Measurements from ENCODE around the gene ADAMTS12. TPM values are rescaled to one million over a fixed set of nuclear protein-coding genes. Genes with fewer than 3 reads are reported as not detected.

ADAMTS12 gene
- total RNA-seq, 4 donors from 2014 or later: 0.22 to 1.2 (median 0.77) TPM

- intact Hi-C loops (cut with DNase I; ENCODE audit: low total_unique reads): no loop called here
- TF ChIP-seq CTCF (IDR thresholded peaks at IDR 0.05) (no peak), POLR2A (IDR thresholded peaks at IDR 0.05) (no peak)
- DNase-seq (ENCODE audit: low spot score in 2 of 2): no peak
- no peak overlapping the region for H3K4me3 ChIP-seq (ENCODE audit: low read depth, poor library complexity, severe bottlenecking)
- WGBS, 2 donors: 95 to 100% methylated on average over 2 of the region's 2 CpGs
These were observed 11.3 kb upstream of the ADAMTS12 start for GRCh38 chr5:33903118-33903517.

GRCh38 chr5:33901156-33901555, 9.4 kb upstream of the ADAMTS12 start:
- no peak overlapping the region for H3K4me3 ChIP-seq (ENCODE audit: low read depth, poor library complexity, severe bottlenecking)
- TF ChIP-seq POLR2A (IDR thresholded peaks at IDR 0.05) (no peak), CTCF (IDR thresholded peaks at IDR 0.05) (no peak)
- DNase-seq (ENCODE audit: low spot score in 2 of 2): no peak
- 54 to 55% methylated on average over 1 of the region's 1 CpG for WGBS, 2 donors
- intact Hi-C loops (cut with DNase I; ENCODE audit: low total_unique reads): no loop called here

GRCh38 chr5:33894566-33894965, 2.8 kb upstream of the ADAMTS12 start:
- DNase-seq (ENCODE audit: low spot score in 2 of 2): no peak
- WGBS, 2 donors: 89 to 94% methylated on average over 1 of the region's 1 CpG
- intact Hi-C loops (cut with DNase I; ENCODE audit: low total_unique reads): no loop called here

GRCh38 chr5:33892620-33893137, 889 bp upstream of the ADAMTS12 start:
- TF ChIP-seq CTCF (IDR thresholded peaks at IDR 0.05) (no peak), POLR2A (IDR thresholded peaks at IDR 0.05) (no peak)
- no peak overlapping the region for H3K4me3 ChIP-seq (ENCODE audit: low read depth, poor library complexity, severe bottlenecking)
- no peak for DNase-seq (ENCODE audit: low spot score in 2 of 2)
- 30 to 41% methylated on average over 5 of the region's 5 CpGs for WGBS, 2 donors
- intact Hi-C loops (cut with DNase I; ENCODE audit: low total_unique reads): no loop called here

More at GRCh38 chr5:33894566-33894965, 2.8 kb upstream of the ADAMTS12 start:
- TF ChIP-seq POLR2A (IDR thresholded peaks at IDR 0.05) (no peak), CTCF (IDR thresholded peaks at IDR 0.05) (no peak)
- H3K4me3 ChIP-seq (ENCODE audit: low read depth, poor library complexity, severe bottlenecking): no peak overlapping the region

- intact Hi-C loops (cut with DNase I; ENCODE audit: low total_unique reads): no loop called here
- 3 to 5% methylated on average over 6 of the region's 6 CpGs for WGBS, 2 donors
- TF ChIP-seq CTCF (IDR thresholded peaks at IDR 0.05): no peak
- TF ChIP-seq POLR2A (IDR thresholded peaks at IDR 0.05): no peak
- DNase-seq (ENCODE audit: low spot score in 2 of 2): no peak
- H3K4me3 ChIP-seq (ENCODE audit: low read depth, poor library complexity, severe bottlenecking): no peak overlapping the region
These were observed 373 bp downstream of the ADAMTS12 start for GRCh38 chr5:33891446-33891787.

Measured in lower leg skin (tissue), 4 donors.